ENCODE results near the gene LDLR.
"Not testable (repeated sequence)": the region's sequence is repeated elsewhere in the genome, so short reads cannot be mapped to it uniquely, and the experiment has no call there.

Gene LDLR

GRCh38 chr19:11106477-11106876, 17.2 kb downstream of the LDLR start:
- DNase-seq, result no peak

- no peak for DNase-seq
Observed at GRCh38 chr19:11108746-11109145, 19.5 kb downstream of the LDLR start.

GRCh38 chr19:11111117-11111770, 22.0 kb downstream of the LDLR start:
- DNase-seq, result no peak

GRCh38 chr19:11111771-11112144, 22.5 kb downstream of the LDLR start:
- DNase-seq, result no peak

DNA sequence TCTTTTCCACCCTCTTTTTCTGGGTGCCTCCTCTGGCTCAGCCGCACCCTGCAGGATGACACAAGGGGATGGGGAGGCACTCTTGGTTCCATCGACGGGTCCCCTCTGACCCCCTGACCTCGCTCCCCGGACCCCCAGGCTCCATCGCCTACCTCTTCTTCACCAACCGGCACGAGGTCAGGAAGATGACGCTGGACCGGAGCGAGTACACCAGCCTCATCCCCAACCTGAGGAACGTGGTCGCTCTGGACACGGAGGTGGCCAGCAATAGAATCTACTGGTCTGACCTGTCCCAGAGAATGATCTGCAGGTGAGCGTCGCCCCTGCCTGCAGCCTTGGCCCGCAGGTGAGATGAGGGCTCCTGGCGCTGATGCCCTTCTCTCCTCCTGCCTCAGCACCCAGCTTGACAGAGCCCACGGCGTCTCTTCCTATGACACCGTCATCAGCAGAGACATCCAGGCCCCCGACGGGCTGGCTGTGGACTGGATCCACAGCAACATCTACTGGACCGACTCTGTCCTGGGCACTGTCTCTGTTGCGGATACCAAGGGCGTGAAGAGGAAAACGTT, 24.0 kb downstream of the LDLR start:
- no peak for DNase-seq

- no peak for DNase-seq
Observed at GRCh38 chr19:11115042-11115441, 25.8 kb downstream of the LDLR start.

- no peak for DNase-seq
Observed at GRCh38 chr19:11115895-11116446, 26.7 kb downstream of the LDLR start.

DNA sequence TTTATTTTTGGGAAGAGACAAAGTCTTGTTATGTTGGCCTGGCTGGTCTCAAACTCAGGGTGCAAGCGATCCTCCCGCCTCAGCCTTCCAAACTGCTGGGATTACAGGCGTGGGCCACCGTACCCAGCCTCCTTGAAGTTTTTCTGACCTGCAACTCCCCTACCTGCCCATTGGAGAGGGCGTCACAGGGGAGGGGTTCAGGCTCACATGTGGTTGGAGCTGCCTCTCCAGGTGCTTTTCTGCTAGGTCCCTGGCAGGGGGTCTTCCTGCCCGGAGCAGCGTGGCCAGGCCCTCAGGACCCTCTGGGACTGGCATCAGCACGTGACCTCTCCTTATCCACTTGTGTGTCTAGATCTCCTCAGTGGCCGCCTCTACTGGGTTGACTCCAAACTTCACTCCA, 27.2 kb downstream of the LDLR start:
- no peak for DNase-seq

DNA sequence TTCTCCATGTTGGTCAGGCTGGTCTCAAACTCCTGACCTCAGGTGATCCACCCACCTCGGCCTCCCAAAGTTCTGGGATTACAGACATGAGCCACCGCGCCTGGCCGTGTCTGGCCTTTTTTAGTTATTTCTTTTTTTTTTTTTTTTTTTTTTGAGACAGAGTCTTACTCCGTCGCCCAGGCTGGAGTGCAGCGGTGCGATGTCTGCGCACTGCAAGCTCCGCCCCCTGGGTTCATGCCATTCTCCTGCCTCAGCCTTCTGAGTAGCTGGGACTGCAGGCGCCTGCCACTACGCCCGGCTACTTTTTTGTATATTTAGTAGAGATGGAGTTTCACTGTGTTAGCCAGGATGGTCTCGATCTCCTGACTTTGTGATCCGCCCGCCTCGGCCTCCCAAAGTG, 32.7 kb downstream of the LDLR start:
- not testable (repeated sequence) for DNase-seq

DNA sequence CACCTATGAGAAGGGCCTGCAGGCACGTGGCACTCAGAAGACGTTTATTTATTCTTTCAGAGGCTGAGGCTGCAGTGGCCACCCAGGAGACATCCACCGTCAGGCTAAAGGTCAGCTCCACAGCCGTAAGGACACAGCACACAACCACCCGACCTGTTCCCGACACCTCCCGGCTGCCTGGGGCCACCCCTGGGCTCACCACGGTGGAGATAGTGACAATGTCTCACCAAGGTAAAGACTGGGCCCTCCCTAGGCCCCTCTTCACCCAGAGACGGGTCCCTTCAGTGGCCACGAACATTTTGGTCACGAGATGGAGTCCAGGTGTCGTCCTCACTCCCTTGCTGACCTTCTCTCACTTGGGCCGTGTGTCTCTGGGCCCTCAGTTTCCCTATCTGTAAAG, 33.9 kb downstream of the LDLR start:
- DNase-seq, result no peak

GRCh38 chr19:11124157-11124556, 34.9 kb downstream of the LDLR start:
- DNase-seq, result not testable (repeated sequence)

DNA sequence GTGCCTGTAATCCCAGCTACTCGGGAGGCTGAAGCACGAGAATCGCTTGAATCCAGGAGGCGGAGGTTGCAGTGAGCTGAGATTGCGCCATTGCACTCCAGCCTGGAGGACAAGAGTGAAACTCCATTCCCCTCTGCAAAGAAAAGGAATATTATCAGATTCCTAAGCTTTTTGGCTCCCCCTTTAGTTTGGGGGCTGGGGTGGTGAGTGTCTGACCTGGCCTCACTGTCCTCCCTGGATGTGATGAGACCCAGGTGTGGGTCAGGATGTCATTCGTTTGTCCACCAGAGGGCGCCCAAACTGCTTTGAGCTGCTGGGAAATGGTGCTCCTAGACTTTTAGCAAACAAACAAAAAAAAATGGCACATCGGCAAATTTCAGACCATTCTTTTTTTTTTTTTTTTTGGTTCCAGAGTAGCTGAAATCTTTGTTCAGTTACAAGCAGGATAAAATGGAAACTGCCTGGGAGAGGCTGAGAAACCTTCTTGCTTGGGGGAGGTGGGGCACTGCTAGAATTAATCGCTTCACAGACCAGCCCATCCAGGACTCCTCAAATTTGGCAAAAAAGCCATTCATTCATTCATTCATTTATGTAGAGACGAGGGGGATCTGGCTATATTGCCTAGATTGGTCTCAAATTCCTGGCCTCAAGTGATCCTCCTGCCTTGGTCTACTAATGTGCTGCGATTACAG, 36.9 kb downstream of the LDLR start:
- DNase-seq, result peak; percentile 73 to 82

GRCh38 chr19:11127905-11128304, 38.6 kb downstream of the LDLR start:
- DNase-seq, result no peak

GRCh38 chr19:11130824-11131455, 41.7 kb downstream of the LDLR start:
- peak; percentile 72 to 79 for DNase-seq

DNA sequence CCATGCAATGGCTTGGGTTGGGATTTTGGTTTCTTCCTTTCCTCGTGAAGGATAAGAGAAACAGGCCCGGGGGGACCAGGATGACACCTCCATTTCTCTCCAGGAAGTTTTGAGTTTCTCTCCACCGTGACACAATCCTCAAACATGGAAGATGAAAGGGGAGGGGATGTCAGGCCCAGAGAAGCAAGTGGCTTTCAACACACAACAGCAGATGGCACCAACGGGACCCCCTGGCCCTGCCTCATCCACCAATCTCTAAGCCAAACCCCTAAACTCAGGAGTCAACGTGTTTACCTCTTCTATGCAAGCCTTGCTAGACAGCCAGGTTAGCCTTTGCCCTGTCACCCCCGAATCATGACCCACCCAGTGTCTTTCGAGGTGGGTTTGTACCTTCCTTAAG, 42.2 kb downstream of the LDLR start:
- DNase-seq, result no peak

- DNase-seq, result no peak
Observed at GRCh38 chr19:11136400-11137101, 47.3 kb downstream of the LDLR start.

DNA sequence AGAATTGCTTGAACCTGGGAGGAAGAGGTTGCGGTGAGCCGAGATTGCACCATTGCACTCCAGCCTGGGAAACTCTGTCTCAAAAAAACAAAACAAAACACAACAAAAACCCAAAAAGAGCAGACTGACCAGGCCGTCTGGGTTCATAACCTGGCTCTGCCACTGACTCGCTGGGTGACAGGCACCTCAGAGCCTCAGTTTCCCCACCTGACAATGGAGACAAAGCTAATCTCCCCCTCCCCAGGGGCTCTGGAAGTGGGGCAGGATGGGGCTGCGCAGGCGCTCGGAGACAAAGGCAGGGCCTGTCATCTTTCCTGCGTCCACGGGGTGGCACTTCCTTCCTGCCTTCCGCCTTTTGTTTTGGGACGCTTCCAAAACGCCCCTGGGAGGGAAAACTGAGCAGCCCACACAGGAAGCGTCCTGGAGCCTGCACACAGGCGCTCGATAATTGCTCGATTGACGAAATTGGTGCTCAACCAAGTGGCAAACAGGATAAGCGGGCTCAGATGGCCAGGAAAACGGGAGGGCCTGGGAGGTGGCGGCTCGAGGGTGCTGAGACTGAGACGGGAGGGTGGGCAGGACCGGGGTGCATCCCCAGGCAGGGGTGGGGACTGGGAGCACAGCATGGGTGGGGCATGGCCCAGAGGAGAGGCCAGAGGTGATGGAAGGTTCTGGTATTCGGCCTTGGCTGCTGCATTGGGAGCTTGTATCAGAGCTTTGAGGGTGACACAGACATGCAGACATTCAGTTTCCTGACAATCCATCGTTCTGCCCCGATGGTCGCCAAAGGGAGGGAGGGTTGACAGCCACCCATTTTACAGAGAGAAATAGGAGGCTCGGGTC, 48.5 kb downstream of the LDLR start:
- DNase-seq, result peak; percentile 39 to 68

DNA sequence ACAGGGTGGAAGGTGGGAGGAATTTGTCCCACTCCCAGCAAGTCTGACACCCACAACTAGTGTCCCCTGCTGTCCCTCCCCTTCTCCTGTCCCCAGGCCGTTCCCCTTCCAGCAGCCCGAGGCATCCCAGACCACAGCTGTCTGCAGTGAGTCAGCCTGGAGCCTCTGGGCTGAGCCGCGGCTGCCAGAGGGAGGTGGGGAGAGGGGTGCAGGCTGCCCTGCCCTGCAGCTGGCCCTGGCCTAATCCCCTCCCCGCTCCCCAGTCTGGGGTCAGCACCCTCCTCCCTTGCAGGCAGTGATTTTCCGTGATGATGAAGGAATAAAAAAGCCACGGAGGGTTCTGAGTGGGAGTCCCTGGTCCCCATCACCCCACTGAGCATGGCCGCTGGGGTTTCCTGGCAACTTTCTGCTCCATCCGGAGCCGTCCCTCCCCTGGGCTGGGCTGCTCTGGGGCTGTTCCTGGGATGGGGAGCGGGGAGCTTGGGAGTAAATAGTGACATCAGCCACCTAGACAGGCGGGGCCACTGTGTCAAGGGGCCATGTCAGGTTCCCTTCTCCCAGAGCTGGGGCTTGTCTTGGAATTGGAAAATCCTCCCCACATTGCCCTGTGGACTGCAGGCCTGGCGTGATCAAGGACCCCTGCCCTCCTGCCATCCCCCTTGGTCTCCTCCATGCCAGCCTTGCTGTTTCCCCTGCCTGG, 49.5 kb downstream of the LDLR start:
- no peak for DNase-seq

GRCh38 chr19:11140023-11140538, 50.8 kb downstream of the LDLR start:
- not testable (repeated sequence) for DNase-seq

GRCh38 chr19:11140896-11141295, 51.6 kb downstream of the LDLR start:
- DNase-seq, result no peak

DNA sequence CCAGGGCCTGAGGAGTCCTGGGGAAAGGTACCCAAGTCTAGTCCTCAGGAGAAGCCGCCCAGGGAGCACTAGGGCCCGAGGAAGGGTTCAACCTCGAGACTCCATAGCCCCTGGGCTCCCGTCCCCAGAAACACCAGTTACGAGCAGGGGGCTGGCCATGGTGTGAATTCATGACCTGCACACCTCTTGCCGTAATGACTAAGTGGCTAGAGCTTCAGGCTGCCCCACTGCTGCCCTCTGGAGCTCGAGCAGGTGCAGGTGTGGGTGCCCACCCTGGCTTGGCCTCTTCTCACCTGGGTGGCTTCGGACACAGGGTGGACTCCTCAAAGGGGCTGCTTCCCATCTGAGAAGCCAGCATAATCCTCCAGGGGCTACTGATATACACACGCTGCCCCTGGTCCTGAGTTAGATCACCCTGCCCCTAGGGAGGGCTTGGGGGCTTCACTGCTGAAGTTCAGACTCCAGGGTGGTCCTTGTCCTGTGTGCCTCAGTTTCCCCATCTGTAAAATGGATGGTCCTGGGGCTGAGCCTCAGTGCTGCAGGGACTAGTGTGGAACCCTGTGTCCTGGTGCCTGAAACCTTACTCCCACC, 52.8 kb downstream of the LDLR start:
- DNase-seq, result no peak

All from CD4-positive, alpha-beta T cell treated with Interferon alpha-2 for 1 hour (primary cell).